Measurements from ENCODE around the gene SEPTIN10.
"Not testable (repeated sequence)": the region's sequence is repeated elsewhere in the genome, so short reads cannot be mapped to it uniquely, and the experiment has no call there.

Gene SEPTIN10

DNA sequence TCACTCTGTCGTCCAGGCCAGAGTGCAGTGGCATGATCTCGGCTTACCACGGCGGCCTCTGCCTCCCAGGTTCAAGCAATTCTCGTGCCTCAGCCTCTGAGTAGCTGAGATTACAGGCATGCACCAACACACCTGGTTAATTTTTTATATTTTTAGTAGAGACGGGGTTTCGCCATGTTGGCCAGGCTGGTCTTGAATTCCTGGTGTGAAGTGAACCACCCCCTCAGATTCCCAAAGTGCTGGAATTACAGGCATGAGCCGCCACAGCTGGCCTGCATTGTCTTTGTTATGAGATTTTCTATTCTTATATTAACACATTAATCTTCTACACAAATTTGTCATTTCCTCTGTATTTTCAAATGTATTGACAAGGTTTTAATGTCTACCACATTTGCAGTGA, 75.2 kb downstream of the SEPTIN10 start:
- no peak for DNase-seq

DNA sequence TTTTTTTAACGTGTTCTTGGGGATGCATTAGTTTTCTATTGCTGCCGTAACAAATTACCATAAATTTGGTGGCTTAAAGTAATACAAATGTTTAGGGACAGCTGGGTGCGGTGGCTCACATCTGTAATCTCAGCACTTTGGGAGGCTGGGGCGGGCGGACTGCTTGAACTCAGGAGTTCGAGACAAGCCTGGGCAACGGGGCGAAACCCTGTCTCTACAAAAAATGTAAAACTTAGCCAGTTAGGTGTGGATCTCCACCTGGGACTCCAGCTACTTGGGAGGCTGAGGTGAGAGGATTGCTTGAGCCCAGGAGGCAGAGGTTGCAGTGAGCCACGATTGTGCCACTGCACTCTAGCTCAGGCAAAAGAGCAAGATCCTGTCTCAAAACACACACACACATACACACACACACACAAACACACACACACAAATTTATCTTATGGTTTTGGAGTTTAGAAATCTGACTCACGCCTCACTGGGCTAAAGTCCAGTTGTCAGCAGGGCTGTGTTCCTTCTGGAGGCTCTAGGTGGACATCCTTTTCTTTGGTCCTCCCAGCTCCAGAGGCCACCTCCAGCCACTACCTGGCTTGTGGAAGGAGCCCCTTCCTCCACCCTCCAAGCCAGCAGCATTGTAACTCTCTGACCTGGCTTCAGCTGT, 76.1 kb downstream of the SEPTIN10 start:
- DNase-seq: no peak

DNA sequence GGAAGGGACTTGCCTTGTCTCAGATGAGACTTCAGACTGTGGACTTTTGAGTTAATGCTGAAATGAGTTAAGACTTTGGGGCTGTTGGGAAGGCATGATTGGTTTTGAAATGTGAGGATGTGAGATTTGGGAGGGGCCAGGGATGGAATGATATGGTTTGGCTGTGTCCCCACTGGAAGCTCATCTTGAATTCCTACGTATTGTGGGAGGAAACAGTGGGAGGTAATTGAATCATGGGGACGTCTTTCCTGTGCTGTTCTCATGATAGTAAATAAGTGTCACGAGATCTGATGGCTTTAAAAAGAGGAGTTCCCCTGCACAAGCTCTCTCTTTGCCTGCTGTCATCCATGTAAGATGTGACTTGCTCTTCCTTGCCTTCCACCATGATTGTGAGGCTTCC, 77.2 kb downstream of the SEPTIN10 start:
- not testable (repeated sequence) for DNase-seq

DNA sequence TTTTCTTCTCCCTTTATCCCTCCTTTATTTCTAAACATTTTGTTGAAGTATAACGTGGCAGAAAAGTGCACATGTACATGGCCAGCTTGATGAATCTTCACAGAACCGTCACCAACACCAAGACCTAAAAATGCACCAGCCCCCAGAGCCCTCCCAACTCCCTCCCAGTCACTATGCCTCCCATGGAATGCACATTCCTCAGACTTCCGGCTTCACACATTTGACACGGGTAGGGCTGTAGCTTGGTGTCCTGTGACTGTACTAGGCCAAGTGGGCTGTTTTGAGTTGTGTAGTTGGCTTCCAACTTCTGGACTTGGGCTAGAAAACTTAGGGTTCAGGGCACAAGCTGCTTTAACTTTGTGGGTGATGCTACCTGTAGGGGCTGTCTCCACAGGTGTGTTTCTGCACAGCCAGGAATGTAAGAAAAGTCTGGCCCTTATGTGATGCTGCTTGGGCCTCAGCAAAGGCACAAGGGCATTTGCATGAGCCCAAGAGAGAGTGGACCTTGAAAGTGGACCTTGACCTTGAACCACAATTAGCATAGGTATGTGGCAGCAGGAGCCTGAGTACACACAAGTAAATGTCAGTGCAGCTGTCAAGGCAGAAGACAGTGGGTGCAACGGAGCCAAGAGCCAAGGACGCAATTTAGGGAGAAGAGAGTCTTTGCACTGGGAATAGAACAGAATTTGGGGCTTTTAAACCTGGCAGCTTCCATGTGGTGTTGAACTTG, 78.4 kb downstream of the SEPTIN10 start:
- no peak for DNase-seq

DNA sequence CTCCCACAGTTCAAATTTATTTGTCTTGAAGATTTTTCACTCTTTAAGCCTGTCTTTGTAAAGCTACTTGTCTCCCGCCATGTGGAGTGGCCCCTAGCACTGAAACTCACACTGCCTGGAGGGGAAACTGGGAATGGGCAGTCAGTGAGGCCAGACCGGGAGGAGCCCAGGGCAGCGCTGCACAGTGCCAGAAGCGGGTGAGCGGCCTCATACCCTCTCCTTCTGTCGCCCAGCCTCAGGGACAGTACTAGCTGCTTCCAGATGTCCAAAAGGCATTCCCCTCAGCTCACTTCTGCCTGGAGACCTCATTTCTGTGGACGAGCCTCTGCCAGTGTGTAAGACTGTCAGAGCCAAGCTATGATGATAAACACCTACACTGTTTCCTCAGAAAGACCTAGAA, 79.9 kb downstream of the SEPTIN10 start:
- DNase-seq: no peak

DNA sequence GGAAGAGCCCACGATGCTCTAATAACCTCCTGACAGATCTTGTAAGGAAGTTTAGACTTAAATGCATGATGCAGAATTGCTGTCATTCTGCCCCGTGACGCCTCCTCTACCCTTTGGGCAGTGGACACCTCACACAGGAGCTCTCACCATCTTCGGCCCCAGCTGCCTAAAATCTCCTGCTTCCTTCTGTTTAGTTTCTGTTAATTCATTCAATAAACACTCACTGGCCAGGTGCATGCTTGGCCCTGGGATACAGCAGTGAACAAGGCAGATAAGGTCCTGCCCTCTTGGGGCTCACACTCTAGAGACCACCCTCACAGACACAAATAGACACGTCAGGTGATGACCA, 81.1 kb downstream of the SEPTIN10 start:
- no peak for DNase-seq

DNA sequence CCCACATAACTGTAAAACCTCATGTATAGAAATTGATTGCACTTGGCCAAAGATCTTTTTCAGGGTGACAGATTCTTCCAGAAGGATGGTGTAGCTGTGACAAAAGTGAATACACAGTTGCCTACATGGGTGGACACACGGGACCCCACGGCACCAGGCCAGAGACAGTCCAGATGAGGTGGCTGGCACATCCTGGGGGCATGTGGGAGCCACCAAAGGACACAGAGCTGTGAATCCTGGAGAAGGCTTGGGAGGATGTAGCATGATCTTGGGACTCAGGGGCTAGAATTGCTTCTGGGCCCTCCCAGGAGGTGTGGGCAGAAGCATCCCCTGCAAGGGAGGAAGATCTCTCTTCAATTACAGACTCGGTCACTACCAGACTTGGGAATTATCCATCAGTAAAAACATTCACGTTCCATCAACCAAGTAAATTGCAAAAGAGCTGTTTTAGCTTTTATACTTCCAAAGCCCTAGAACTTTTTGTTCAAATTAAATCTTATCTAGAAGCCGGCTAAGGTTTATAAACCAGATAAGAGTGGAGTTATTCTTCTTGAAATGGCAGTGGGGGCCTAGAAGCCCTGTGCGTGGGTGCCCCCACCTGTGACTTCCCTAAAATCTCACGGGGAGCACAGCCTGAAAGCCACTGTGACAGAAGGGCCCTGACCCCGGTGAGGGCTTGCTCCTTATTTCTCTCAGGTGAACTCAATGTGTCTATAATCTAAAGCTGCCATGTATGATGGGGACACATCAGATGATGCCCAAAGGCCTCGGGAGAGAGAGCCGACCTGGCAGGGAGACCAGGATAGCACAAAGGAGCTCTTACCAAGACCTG, 81.7 kb downstream of the SEPTIN10 start:
- DNase-seq: no peak

DNA sequence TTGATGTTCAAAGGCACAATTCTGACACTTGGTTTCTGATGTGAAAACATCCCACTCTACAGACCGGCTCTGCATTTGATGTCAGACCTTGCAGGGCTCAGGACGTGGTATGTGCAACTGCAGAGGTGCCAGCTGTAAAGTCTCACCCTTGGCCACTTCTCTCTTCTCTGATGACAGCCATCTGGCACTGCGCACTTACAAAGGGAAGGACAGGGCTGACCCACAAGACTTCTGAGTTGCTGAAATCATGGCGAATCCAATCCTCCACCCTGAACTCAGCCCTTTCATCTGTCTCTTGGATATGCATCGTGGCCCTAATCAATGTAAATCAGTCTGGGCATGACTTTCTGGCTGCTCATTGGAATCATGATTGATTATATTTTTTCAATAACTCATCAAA, 82.5 kb downstream of the SEPTIN10 start:
- DNase-seq: no peak

DNA sequence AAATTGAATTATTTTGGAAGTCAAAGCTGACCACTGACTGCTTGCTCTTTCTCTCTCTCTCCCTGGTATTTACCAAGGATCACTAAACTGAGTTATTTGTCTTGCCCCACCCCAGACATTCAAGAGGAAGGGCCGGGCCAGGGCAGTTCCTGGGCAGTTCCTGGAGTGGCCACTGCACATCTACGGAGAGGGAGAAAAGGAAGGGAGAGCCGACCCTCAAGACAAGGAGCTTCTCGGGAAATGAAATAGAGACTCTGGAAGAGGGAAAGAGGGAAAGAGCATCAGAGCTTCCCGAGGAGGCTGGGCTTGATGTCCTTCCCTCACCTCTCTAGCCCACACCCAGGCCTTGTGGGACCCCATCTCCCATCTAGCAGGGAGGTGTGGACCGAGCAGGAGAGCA, 83.1 kb downstream of the SEPTIN10 start:
- no peak for DNase-seq

DNA sequence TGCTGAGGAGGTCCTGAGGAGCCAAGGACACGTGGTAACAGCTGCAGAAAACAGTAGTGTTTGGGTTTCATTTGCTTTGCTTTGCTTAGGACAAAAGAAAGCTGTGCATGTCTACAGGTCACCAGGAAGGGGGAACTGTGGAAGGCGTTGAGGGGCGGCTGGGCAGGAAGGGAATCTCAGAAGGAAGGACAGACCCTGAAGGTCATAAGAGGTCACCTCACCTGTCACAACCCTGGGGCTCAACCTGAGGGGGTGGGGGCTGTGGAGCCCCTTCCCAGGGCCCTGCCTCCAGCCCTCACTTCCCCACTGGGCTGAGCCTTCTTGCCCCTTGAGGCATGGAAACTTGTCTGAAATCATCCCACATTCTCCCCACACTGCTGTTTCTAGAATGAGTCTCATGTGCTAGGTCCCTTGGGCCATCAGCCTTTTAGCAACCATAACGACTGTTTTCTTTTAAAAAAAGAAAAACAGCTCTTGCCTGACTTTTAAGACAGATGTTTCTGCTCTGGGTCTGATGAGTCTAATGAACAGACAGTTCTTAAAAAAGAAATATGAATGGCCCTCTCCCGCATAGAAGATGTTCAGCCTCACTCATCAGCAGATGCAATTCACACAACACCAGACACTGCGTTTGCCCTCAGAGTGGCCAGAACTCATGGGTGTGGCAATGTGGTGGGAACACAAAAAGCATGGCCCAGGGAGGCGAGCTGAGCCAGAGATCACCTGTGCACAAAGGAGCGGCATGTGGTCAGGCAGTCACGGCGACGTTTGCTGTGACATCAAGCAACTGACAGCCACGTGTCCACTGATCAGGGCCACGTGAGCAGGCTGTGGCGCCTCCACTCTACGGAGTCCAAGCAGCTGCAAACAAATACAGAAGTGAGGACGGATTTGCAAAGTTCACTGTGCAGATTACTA, 84.0 kb downstream of the SEPTIN10 start:
- no peak for DNase-seq

DNA sequence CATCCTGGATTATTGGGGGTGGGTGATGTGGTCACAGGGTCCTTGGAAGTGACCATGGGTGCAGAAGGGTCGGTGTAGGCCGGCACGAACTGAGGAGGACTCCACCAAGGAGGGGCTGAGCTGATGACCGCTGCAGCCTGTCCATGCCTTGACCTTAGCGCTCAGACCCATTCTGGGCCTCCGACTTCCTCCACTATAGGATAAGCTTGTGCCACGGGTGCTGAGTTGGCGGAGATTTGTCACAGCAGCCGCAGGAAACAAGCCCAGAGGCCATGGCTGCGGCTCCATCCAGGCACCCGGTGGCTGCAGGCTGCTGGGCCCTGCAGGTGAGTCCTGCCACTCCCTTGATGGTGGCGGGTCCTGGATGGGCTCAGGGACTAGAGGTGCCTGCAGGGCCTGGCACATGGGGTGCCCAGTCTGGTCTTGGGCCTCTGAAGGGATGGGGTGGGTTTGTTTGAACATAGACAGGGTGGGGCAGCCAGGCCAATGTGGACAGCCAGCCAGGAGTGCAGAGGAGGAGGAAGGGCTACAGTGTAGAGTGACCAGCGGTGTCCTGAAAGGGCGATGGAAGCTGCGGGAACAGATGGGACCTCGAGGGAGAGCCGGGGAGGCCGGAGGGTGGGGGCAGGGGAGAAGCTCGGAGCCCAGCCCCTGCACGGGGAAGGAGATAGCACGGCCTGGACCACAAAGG, 84.8 kb downstream of the SEPTIN10 start:
- DNase-seq: no peak

DNA sequence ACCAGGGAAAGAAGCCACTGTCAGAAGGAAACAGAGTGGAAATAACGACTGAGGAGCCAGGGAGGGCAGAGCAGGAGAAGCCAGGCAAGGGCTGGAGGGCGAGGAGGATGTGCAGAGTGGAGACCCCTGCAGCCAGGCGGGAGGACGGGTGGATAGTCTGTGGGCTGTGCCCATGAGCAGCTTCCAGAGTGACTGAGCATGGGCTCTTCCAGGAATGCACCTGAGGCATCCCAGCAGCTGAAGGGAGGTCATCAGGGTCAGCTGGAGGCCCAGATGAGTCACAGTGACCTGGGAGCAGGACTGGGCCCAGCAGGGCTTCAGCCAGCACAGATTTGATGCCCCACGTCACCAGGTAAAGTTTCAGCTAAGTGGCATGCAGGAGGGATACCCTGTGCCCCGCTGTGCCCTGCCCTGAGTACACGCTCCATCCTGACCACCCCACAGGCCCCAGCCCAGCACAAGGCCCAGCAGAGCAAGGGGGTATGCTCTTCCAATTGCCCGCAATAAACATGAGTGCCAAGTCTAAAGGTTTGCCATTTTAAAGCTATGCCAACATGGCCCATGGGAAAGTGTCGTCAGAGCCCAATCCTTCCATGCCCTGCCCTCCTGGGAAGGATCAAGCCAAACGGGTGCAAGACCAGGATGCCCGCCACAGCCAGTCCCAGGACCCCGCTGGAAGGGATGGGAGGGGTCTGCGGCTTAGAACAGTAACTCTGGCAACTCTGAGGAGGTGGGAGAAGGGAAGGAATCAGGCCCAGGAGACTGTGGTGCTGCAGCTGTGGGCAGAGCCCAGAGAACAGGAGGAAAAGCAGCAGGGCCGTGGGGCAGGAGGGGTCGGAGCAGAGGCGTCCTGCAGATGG, 85.7 kb downstream of the SEPTIN10 start:
- DNase-seq: no peak

DNA sequence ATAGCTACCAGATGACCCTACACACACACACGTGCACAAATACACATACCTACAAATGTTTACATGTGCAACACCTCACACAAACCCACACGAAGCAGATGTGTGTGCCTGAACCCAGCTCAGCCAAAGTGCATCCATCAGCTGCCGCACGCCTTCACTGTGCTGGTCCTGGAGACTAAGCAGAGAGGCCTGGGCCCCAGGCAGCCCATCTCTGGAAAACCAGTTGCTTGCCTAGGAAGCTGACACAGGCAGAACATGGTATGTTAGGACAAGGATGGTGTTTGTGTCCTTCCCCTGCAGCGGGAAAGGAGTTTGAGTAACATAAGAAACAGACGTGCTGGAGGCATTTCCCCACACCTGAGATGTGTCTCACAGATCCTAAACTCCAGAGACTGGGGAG, 86.7 kb downstream of the SEPTIN10 start:
- no peak for DNase-seq

DNA sequence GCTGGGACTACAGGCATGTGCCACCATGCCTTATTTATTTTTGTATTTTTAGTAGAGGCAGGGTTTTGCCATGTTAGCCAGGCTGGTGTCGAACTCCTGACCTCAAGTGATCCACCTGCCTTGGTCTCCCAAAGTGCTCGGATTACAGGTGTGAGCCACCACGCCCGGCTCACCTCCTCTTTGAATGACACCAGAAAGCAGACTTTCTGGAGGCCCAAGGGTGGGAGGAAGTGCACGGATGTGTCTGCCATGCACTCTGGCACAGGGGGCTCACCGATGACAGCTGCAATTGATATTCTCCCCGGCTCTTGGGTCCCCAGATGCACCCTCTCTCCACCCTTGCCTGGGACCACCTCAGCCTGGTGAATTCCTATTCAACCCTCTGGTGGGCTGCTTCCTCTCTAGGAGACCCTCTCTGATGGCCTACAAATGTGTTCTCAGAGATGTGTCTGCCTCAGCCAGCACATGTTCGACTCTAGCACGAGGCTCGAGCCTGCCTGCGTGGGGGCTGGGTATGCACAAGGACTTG, 87.3 kb downstream of the SEPTIN10 start:
- no peak for DNase-seq

DNA sequence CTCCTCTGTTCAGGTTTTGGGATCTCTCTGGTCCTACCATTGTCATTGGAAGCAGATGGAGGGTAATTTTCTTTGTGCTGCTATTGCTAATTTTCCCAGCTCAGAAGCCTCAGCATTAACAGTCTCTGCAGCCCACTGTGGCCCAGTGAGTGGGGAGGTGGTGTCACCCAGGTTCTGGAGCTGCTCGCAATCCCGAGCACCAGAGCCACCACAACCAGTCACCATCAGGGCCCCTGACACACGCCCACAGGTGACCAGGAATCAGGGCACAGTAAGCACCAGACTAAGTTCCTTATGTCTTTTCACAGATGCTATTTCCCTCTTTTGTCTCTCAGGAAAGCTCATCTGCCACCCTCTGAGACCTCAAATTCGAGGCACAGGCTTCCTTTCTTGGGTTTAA, 87.9 kb downstream of the SEPTIN10 start:
- DNase-seq: no peak

DNA sequence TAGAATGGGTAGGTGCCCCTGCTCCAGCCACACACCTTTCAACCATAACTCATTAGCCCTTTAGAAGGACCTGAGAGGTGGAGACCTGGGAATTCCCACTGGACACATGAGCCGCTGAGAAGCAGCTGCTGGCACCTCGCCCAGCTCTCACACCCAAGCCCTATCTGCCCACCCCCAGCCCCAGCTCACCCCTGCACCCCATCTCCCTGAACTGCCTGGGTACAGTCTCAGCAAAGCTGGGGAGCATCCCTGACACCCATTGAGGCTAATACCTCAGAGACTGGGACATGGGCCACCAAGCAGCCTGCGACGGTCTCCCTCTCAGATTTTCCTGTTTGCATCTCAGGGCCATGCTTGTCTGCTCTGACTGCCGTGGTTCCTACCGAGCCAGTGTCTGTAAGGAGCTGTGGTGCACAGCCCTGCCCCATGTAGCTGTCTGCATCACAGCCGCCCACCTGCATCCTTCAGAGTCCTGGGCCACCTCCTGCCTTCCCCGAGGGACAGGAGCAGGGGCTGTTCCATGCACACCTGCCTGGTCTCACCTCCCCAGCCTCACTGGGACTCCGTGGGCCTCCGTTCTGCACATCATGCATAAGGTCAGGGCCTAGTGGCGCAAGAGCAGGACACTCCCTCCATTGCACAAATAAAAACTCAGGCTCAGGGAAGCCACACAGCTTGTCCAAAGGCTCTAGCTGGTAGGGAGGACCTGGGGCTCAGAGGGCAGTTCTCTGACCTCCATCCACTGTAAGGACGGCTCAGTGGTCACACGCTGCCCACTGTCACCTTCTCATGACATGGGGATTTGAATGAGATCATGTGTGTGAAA, 90.0 kb downstream of the SEPTIN10 start:
- no peak for DNase-seq

DNA sequence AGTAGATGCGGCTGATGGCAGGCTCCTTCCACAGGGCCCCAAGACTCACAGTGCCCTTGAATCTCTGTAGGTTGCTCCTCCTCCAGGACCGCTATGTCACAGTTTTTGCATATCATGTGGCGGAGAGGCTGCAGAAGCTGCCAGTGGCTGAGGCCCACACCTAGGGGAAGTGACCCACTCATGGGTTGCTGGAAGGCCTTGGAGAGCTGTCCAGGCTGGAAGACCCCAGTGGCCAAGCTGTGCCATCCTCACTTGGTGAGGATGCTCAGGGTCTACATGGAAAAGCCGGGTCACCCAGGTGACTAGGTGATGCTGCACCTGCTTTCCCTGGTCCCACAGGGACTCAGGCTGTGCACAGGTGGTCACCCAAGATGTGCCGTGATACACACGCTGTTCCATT, 90.6 kb downstream of the SEPTIN10 start:
- DNase-seq: no peak

DNA sequence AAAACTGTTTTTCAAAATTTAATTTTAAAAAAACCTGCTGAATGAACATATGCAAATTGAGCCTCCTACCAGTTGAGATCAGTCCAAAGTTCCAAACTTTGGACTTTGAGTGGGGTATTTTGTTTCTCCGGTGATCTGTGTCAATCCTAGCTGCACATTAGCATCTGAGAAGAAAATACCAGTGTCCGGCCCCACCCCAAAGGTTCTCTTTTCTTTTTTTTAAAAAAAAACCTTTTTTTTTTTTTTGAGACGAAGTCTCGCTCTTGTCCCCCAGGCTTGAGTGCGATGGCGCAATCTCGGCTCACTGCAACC, 91.7 kb downstream of the SEPTIN10 start:
- no peak for DNase-seq

DNA sequence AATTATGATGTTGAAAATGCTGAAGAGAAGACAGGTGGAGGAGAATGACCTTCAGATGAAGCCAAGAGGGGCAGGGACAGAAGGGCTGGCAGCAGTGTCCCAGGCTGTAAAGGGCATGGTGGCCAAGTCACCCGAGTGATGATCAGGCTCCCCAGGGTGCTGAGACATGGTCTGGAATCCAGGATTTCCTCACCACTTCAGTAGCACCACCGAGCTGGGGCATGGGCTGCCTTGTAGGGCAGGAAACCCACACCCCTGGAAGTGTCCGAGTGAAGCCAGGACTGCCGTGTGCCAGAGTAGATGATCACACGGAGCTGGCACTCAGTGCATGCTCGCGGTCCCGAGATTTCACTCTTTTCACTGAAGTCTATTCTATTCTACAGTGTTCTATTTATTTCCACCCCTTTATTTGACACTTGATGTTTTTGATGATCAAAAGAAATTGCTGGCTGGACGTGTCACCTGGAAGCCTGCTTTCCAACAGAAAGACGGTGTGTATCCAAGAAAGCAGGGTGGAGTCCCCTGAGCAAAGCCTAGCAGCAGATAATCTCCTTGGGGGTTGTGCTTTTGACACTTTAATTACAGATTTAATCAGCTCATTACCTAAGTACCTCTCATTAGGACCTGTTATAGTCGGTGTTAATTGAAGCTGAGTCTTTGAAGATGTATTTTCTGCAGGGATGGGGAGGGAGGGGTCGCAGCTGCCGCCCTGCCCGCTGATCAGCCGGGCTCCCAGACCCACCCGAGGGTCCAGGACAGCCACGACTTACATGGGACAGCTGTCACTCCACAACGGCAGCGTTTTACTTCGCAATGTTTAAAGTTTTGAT, 92.3 kb downstream of the SEPTIN10 start:
- DNase-seq: no peak
